Peyer's patch (tissue), 4 donors: ENCODE measurements around the gene SMS. TPM values are rescaled to one million over a fixed set of nuclear protein-coding genes. Genes with fewer than 3 reads are reported as not detected.

ENCODE experiments used
- DNase-seq, 3 donors: peaks; one replicate each; pipeline ENCODE4 v3.0.0-alpha.2; 2017 to 2019
- H3K27ac ChIP-seq, 4 donors: fragments of 200-600 bp; sonication (generic); one replicate each; pipeline ENCODE4 v1.5.1; 2016 to 2019
- H3K27me3 ChIP-seq, 2 donors: fragments of 200-600 bp; sonication (generic); one replicate each; pipeline ENCODE4 v1.5.1; 2019
- H3K36me3 ChIP-seq, 3 donors: fragments of 200-600 bp; sonication (generic); one replicate each; pipeline ENCODE4 v1.5.1; 2016 to 2019
- H3K4me1 ChIP-seq, 4 donors: fragments of 200-600 bp; sonication (generic); one replicate each; pipeline ENCODE4 v1.5.1; 2016 to 2019
- H3K4me3 ChIP-seq, 4 donors: fragments of 200-600 bp; sonication (generic); 1 replicate in 3 of 4; 2 replicates in 1 of 4; pipeline ENCODE4 v1.5.1; 2016 to 2019; ENCODE audit warnings: mild to moderate bottlenecking in 1 of 4
- H3K9me3 ChIP-seq, 4 donors: fragments of 200-600 bp; sonication (generic); one replicate each; pipeline ENCODE4 v1.5.1; 2016 to 2019; ENCODE audit warnings: mild to moderate bottlenecking in 1 of 4
- CTCF ChIP-seq, 6 experiments: fragments of 450-650 bp in 4 of 6; fragments of 200-600 bp in 2 of 6; sonication (generic) in 1 of 6; IDR thresholded peaks; one replicate each; pipeline ENCODE4 v1.5.1; 2017 to 2019; ENCODE audit warnings: antibody characterized with exemption in 6 of 6, mild to moderate bottlenecking in 3 of 6, moderate library complexity in 1 of 6
- POLR2A ChIP-seq, 2 donors: fragments of 450-650 bp; IDR thresholded peaks; one replicate each; pipeline ENCODE4 v1.5.1; 2017; ENCODE audit warnings: antibody characterized with exemption in 2 of 2, mild to moderate bottlenecking in 2 of 2, moderate library complexity in 2 of 2
- total RNA-seq, 4 donors: library from RNA; depleted of rRNA; stranded (reverse); fragments of >200 nt; gene quantifications; one replicate each; pipeline ENCODE4 v1.1.0, GENCODE V29; 2016

Gene SMS
- total RNA-seq, 4 donors from 2014 or later = 28.2 to 38.0 (median 30.1) TPM

- Histone ChIP-seq H3K9me3 (no peaks in the 10 kb centered on the region), H3K27me3 (no peaks in the 10 kb centered on the region), H3K4me3 (no peak overlapping the region), H3K36me3 (no peaks in the 10 kb centered on the region), H3K4me1 (no peaks in the 10 kb centered on the region), H3K27ac (no peak overlapping the region)
- DNase-seq = no peak
- TF ChIP-seq POLR2A (IDR thresholded peaks at IDR 0.05) (no peak), CTCF (IDR thresholded peaks at IDR 0.05) (no peak)
These were observed 19.0 kb downstream of the SMS start for GRCh38 chrX:21959362-21960051.

GRCh38 chrX:21960569-21961541, 20.3 kb downstream of the SMS start:
- Histone ChIP-seq H3K4me3 (no peak overlapping the region), H3K27me3 (no peaks in the 10 kb centered on the region), H3K27ac (no peak overlapping the region), H3K9me3 (no peaks in the 10 kb centered on the region), H3K36me3 (no peaks in the 10 kb centered on the region), H3K4me1 (no peaks in the 10 kb centered on the region)
- TF ChIP-seq CTCF (IDR thresholded peaks at IDR 0.05) = no peak
- TF ChIP-seq POLR2A (IDR thresholded peaks at IDR 0.05) = no peak
- DNase-seq = no peak

- H3K27ac ChIP-seq = no peak overlapping the region
These were observed 21.9 kb downstream of the SMS start for GRCh38 chrX:21962361-21962760.

GRCh38 chrX:21963269-21963668, 22.8 kb downstream of the SMS start:
- Histone ChIP-seq H3K9me3 (no peaks in the 10 kb centered on the region), H3K4me1 (no peaks in the 10 kb centered on the region), H3K27ac (no peak overlapping the region), H3K27me3 (no peaks in the 10 kb centered on the region), H3K36me3 (no peaks in the 10 kb centered on the region), H3K4me3 (no peak overlapping the region)
- DNase-seq = no peak
- TF ChIP-seq CTCF (IDR thresholded peaks at IDR 0.05) (no peak), POLR2A (IDR thresholded peaks at IDR 0.05) (no peak)

More at GRCh38 chrX:21962361-21962760, 21.9 kb downstream of the SMS start:
- Histone ChIP-seq H3K4me1 (no peaks in the 10 kb centered on the region), H3K36me3 (no peaks in the 10 kb centered on the region), H3K9me3 (no peaks in the 10 kb centered on the region), H3K4me3 (no peak overlapping the region), H3K27me3 (no peaks in the 10 kb centered on the region)
- no peak for DNase-seq
- TF ChIP-seq CTCF (IDR thresholded peaks at IDR 0.05) (no peak), POLR2A (IDR thresholded peaks at IDR 0.05) (no peak)

- Histone ChIP-seq H3K4me3 (no peak overlapping the region), H3K36me3 (no peaks in the 10 kb centered on the region), H3K27me3 (no peaks in the 10 kb centered on the region), H3K4me1 (no peaks in the 10 kb centered on the region), H3K9me3 (no peaks in the 10 kb centered on the region), H3K27ac (no peak overlapping the region)
- DNase-seq = no peak
- TF ChIP-seq CTCF (IDR thresholded peaks at IDR 0.05) (no peak), POLR2A (IDR thresholded peaks at IDR 0.05) (no peak)
These were observed 23.4 kb downstream of the SMS start for GRCh38 chrX:21963731-21964405.
